Right lobe of liver (tissue), 4 donors: ENCODE results near the gene OR4D1.

Experiments used
- CTCF ChIP-seq, 4 donors: fragments of 200-600 bp in 3 of 4; fragments of 450-650 bp in 1 of 4; IDR thresholded peaks; one replicate each; pipeline versions ENCODE4 v1.5.1 to v1.8.0; 2016 to 2022; ENCODE audit warnings: antibody characterized with exemption in 4 of 4, mild to moderate bottlenecking in 2 of 4
- POLR2A ChIP-seq: fragments of 450-650 bp; IDR thresholded peaks from one replicate; pipeline ENCODE4 v1.6.1; 2017; ENCODE audit warnings: antibody characterized with exemption, mild to moderate bottlenecking
- donor health status: DM: no; HTN: no; CAD: no.
- donor health status: DM: no; HTN: no; CAD: no.
- donor health status: DM: no; HTN: yes; CAD: no.

GRCh38 chr17:58166682-58167081 lies 18.5 kb downstream of the OR4D1 start, which contains the start of gene OR4D2:
- no peak for TF ChIP-seq CTCF (IDR thresholded peaks at IDR 0.05)
- no peak for TF ChIP-seq POLR2A
